A673 (cell line): ENCODE results near the gene NCAM2. TPM values are rescaled to one million over a fixed set of nuclear protein-coding genes. Genes with fewer than 3 reads are reported as not detected.

Experiments used
- BruUV-seq: library from RNA; stranded (reverse); fragments of 400-500 nt; replicated peaks from 2 replicates; lab custom pipeline; 2021; lab: Mats Ljungman, UMichigan
- CTCF ChIA-PET: fragments of 300-600 bp; sonication (Branson Sonifier 250); formaldehyde crosslinking; loops from one replicate; lab custom pipeline; 2022; ENCODE audit warnings: antibody characterized with exemption; lab: Charles Lee
- POLR2A ChIA-PET: fragments of 300-600 bp; sonication (Branson Sonifier 250); formaldehyde crosslinking; loops from one replicate; lab custom pipeline; 2022; ENCODE audit warnings: antibody characterized with exemption; ENCODE audit not compliant: low non-redundant PET; lab: Charles Lee
- DNase-seq: peaks from one replicate; pipeline ENCODE4 v3.0.0-alpha.2; 2015; ENCODE audit warnings: low spot score
- H3K27ac ChIP-seq: fragments of 200-600 bp; sonication (generic); 2 replicates; pipeline ENCODE4 v1.5.1; 2016; ENCODE audit warnings: mixed run types, low read depth, mild to moderate bottlenecking, mixed read lengths, antibody characterized with exemption, low read length; ENCODE audit not compliant: poor library complexity, severe bottlenecking
- H3K27me3 ChIP-seq: fragments of 200-600 bp; sonication (generic); replicated peaks from 2 replicates; pipeline ENCODE4 v1.6.1; 2017; ENCODE audit warnings: mixed run types, low read depth, mild to moderate bottlenecking, mixed read lengths, antibody characterized with exemption, low read length; ENCODE audit not compliant: insufficient read depth, poor library complexity
- H3K36me3 ChIP-seq: fragments of 200-600 bp; sonication (generic); 2 replicates; pipeline ENCODE4 v1.6.1; 2016; ENCODE audit warnings: mixed run types, mild to moderate bottlenecking, mixed read lengths, antibody characterized with exemption, low read length; ENCODE audit not compliant: insufficient read depth, poor library complexity, severe bottlenecking
- H3K4me1 ChIP-seq: fragments of 200-600 bp; sonication (generic); 2 replicates; pipeline ENCODE4 v1.6.1; 2017; ENCODE audit warnings: mixed run types, mild to moderate bottlenecking, mixed read lengths, antibody characterized with exemption, low read length; ENCODE audit not compliant: insufficient read depth, poor library complexity, severe bottlenecking
- H3K4me3 ChIP-seq: fragments of 200-600 bp; sonication (generic); 2 replicates; pipeline ENCODE4 v1.5.1; 2016; ENCODE audit warnings: low read depth, mixed run types, mild to moderate bottlenecking, mixed read lengths, low read length; ENCODE audit not compliant: poor library complexity, severe bottlenecking
- H3K9me3 ChIP-seq: fragments of 200-600 bp; sonication (generic); 2 replicates; pipeline ENCODE4 v1.6.1; 2016; ENCODE audit warnings: mixed run types, low read depth, mild to moderate bottlenecking, mixed read lengths, antibody characterized with exemption, low read length; ENCODE audit not compliant: poor library complexity, severe bottlenecking
- EZH2 ChIP-seq: fragments of 200-600 bp; sonication (generic); IDR thresholded peaks from 2 replicates; pipeline ENCODE4 v1.6.1; 2017; ENCODE audit warnings: borderline replicate concordance, low read depth, mild to moderate bottlenecking, mixed read lengths, antibody characterized with exemption, low read length; ENCODE audit not compliant: poor library complexity, severe bottlenecking
- intact Hi-C: fragments of 100-400 bp; cut with micrococcal nuclease; formaldehyde crosslinking; loops from one replicate; pipeline ENCODE4 v1.10.0; 2022; ENCODE audit not compliant: unreplicated experiment
- total RNA-seq: library from RNA; stranded (reverse); gene quantifications from 2 replicates; pipeline ENCODE4 v1.2.3, GENCODE V29; 2021
- TF ChIP-seq, protein P1 (sequence below): fragments of 300-800, 200-600 bp; sonication (generic); conservative IDR thresholded peaks from 2 replicates; pipeline ENCODE4 v1.5.1; 2017; ENCODE audit warnings: low read depth, mild to moderate bottlenecking, antibody characterized with exemption, low read length, moderate library complexity, mixed read lengths

NCAM2 gene
- total RNA-seq, 1 experiment from 2014 or later = 38.2 TPM

DNA sequence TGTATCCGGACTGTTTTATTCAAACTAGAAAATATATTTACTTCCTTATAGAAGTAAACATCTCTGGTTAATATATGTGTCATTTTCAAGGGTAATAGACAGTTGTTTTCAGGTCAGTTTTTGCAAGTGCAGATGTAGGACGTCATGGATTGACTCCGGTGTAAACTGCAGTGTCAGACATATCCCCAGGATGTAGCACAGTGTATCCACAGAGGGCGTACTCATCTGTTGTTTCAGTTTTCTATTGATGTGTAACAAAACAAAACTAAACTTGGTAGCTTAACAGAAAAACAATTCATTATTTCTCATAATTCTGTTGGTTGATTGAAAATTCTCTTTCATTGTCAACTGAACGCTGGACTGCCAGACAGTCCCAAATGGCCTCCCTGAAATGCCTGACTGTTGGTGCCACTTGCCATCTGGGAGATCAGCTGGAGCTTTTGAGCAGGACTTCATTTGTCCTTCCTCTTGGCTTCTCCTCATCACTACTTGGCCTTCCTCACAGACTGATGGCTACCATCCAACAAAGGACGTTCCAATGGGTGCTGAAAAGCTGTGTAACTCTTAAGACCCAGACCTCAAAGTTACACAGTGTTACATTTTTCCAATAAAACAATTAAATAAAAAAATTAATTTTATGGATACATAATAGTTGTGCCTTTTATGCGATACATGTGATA lies 181.6 kb downstream of the NCAM2 start:
- Histone ChIP-seq H3K4me1 (no peaks in the 10 kb centered on the region), H3K4me3 (no peak overlapping the region), H3K27me3 (no peaks in the 10 kb centered on the region), H3K9me3 (no peaks in the 10 kb centered on the region), H3K27ac (no peak overlapping the region), H3K36me3 (no peaks in the 10 kb centered on the region)
- ChIA-PET POLR2A (no interaction called here), CTCF (no interaction called here)
- TF ChIP-seq, protein P1, sequence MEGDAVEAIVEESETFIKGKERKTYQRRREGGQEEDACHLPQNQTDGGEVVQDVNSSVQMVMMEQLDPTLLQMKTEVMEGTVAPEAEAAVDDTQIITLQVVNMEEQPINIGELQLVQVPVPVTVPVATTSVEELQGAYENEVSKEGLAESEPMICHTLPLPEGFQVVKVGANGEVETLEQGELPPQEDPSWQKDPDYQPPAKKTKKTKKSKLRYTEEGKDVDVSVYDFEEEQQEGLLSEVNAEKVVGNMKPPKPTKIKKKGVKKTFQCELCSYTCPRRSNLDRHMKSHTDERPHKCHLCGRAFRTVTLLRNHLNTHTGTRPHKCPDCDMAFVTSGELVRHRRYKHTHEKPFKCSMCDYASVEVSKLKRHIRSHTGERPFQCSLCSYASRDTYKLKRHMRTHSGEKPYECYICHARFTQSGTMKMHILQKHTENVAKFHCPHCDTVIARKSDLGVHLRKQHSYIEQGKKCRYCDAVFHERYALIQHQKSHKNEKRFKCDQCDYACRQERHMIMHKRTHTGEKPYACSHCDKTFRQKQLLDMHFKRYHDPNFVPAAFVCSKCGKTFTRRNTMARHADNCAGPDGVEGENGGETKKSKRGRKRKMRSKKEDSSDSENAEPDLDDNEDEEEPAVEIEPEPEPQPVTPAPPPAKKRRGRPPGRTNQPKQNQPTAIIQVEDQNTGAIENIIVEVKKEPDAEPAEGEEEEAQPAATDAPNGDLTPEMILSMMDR = no peak
- no peak for TF ChIP-seq EZH2
- intact Hi-C loops = no loop called here
- no peak for DNase-seq
- no TSS peak for BruUV-seq

DNA sequence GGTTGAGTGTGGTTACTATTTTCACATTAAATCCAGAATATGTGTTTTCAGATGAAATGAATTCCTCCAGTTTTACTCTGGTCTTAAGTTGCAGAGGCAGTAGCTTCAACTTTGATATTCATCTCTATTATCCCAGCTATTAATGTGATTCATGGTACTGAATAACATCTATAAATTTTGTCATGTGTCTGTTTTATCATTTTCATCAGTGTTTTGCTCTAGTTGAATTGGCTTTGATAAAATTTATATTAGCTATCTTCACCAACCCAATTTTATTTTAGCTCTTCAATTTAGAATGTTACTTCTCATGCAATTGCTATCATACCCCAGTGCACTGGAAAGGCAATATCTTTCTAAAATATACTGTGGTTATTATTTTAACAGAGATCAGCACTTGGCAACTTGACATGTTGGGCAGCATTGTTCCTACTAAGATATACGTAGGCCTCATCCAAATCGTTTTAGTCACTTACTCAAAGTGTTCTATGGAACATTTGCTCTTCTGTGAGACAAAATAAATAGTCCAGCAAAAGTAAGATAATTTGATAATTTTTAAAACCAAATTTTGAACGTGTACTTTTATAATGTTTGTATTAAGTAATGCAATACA lies 184.3 kb downstream of the NCAM2 start:
- Histone ChIP-seq H3K36me3 (no peaks in the 10 kb centered on the region), H3K27me3 (no peaks in the 10 kb centered on the region), H3K9me3 (no peaks in the 10 kb centered on the region), H3K4me1 (no peaks in the 10 kb centered on the region), H3K4me3 (no peak overlapping the region), H3K27ac (no peak overlapping the region)
- intact Hi-C loops = no loop called here
- no peak for TF ChIP-seq EZH2
- TF ChIP-seq, protein P1 = no peak
- DNase-seq = no peak
- POLR2A ChIA-PET = no interaction called here
- CTCF ChIA-PET = no interaction called here
- BruUV-seq = no TSS peak

DNA sequence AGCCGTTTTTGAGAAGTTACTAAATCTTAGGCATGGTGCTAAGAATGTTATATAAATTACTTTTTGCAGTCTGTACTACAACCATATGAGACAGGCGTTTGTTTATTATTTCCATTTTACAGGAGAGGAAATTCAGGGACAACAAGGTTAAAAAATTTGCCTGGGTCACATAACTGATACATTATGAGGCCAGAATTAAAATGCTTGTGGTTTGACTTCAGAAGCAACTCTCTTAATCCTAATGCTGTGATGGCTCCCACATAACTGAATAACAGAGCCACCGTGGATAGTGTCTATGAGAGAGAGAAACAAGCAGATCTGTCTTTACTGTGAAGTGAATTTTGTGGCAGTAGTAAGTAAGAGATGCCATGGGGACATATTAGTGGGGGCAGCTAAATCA lies 184.9 kb downstream of the NCAM2 start:
- Histone ChIP-seq H3K36me3 (no peaks in the 10 kb centered on the region), H3K9me3 (no peaks in the 10 kb centered on the region), H3K27ac (no peak overlapping the region), H3K4me1 (no peaks in the 10 kb centered on the region), H3K27me3 (no peaks in the 10 kb centered on the region), H3K4me3 (no peak overlapping the region)
- TF ChIP-seq EZH2 = no peak
- TF ChIP-seq, protein P1 = no peak
- no peak for DNase-seq
- intact Hi-C loops = no loop called here
- ChIA-PET CTCF (no interaction called here), POLR2A (no interaction called here)
- no TSS peak for BruUV-seq
